SU-DHL-6 (cell line): ENCODE measurements around the gene XYLB.

Experiments used
- H2AFZ ChIP-seq: fragments of 200-600 bp; sonication (generic); 2 replicates; pipeline ENCODE4 v1.6.1; 2014; ENCODE audit warnings: low read depth, mild to moderate bottlenecking, moderate library complexity, mixed read lengths, antibody characterized with exemption, low read length; ENCODE audit not compliant: severe bottlenecking
- H3F3A ChIP-seq: fragments of 200-600 bp; shearing (Covaris generic); 2 replicates; pipeline ENCODE4 v1.6.0; 2016; ENCODE audit warnings: antibody characterized with exemption, mild to moderate bottlenecking; ENCODE audit not compliant: insufficient read depth
- H3K27ac ChIP-seq: fragments of 200-600 bp; sonication (generic); 2 replicates; pipeline ENCODE4 v1.5.1; 2016; ENCODE audit warnings: low read depth, mild to moderate bottlenecking, low read length, moderate library complexity, mixed read lengths
- H3K27me3 ChIP-seq: fragments of 200-600 bp; sonication (generic), shearing (Covaris generic); 2 replicates; pipeline ENCODE4 v1.6.0; 2014; ENCODE audit warnings: mild to moderate bottlenecking, low read length
- H3K36me3 ChIP-seq: fragments of 200-600 bp; sonication (generic); 2 replicates; pipeline ENCODE4 v1.6.1; 2014; ENCODE audit warnings: mild to moderate bottlenecking, low read length, mixed read lengths
- H3K4me2 ChIP-seq: fragments of 300-600, 200-600 bp; shearing (Covaris generic), sonication (generic); 2 replicates; pipeline ENCODE4 v1.6.0; 2014; ENCODE audit warnings: low read length, low read depth, mild to moderate bottlenecking; ENCODE audit not compliant: poor library complexity, severe bottlenecking
- H3K4me3 ChIP-seq: fragments of 200-600 bp; sonication (generic); 2 replicates; pipeline ENCODE4 v1.5.1; 2014; ENCODE audit warnings: antibody characterized with exemption, low read length, mild to moderate bottlenecking, mixed read lengths; ENCODE audit not compliant: insufficient read depth, poor library complexity, severe bottlenecking
- H3K79me2 ChIP-seq: fragments of 200-600 bp; sonication (generic); 2 replicates; pipeline ENCODE4 v1.6.1; 2014; ENCODE audit warnings: mild to moderate bottlenecking, low read length, moderate library complexity; ENCODE audit not compliant: insufficient read depth
- H3K9ac ChIP-seq: fragments of 200-600 bp; sonication (generic); 2 replicates; pipeline ENCODE4 v1.7.0; 2014; ENCODE audit warnings: mild to moderate bottlenecking, low read length
- H3K9me2 ChIP-seq: fragments of 200-600 bp; sonication (generic); replicated peaks from 2 replicates; pipeline ENCODE4 v1.6.1; 2014; ENCODE audit warnings: low read length; ENCODE audit not compliant: insufficient read depth
- H3K9me3 ChIP-seq: fragments of 200-600 bp; sonication (generic); 2 replicates; pipeline ENCODE4 v1.6.1; 2014; ENCODE audit warnings: low read length, mixed read lengths; ENCODE audit not compliant: insufficient read depth
- H4K20me1 ChIP-seq: fragments of 200-600 bp; sonication (generic); 2 replicates; pipeline ENCODE4 v1.6.1; 2014; ENCODE audit warnings: low read depth, mild to moderate bottlenecking, antibody characterized with exemption, low read length, moderate library complexity, mixed read lengths
- CTCF ChIP-seq: fragments of 200-600 bp; sonication (generic); IDR thresholded peaks from one replicate; pipeline ENCODE4 v1.5.1; 2017; ENCODE audit warnings: antibody characterized with exemption, mild to moderate bottlenecking, low read length, moderate library complexity; ENCODE audit not compliant: insufficient read depth, poor library complexity, severe bottlenecking
- EZH2phosphoT487 ChIP-seq: fragments of 200-600 bp; sonication (generic), shearing (Covaris generic); conservative IDR thresholded peaks from 2 replicates; pipeline ENCODE4 v1.6.1; 2018; ENCODE audit warnings: mild to moderate bottlenecking, antibody characterized with exemption, low read length, moderate library complexity, mixed read lengths

The XYLB gene

GRCh38 chr3:38306941-38307340 lies 39.6 kb upstream of the XYLB start:
- no peaks in the 10 kb centered on the region for H4K20me1 ChIP-seq
- no peak overlapping the region for H3K27ac ChIP-seq
- no peaks in the 10 kb centered on the region for H3K79me2 ChIP-seq
- H3K4me2 ChIP-seq: no peak overlapping the region
- no peaks in the 10 kb centered on the region for H3F3A ChIP-seq
- no peaks in the 10 kb centered on the region for H3K9me3 ChIP-seq
- no peak overlapping the region for H2AFZ ChIP-seq
- no peak overlapping the region for H3K4me3 ChIP-seq
- H3K9me2 ChIP-seq: no peaks in the 10 kb centered on the region
- H3K9ac ChIP-seq: no peak overlapping the region
- no peak for TF ChIP-seq EZH2phosphoT487
- no peaks in the 10 kb centered on the region for H3K36me3 ChIP-seq
- no peaks in the 10 kb centered on the region for H3K27me3 ChIP-seq

- TF ChIP-seq EZH2phosphoT487 (no peak), CTCF (no peak)
- H3K9me2 ChIP-seq: no peaks in the 10 kb centered on the region
- no peaks in the 10 kb centered on the region for H3K36me3 ChIP-seq
- H3K4me3 ChIP-seq: no peak overlapping the region
- no peaks in the 10 kb centered on the region for H3K79me2 ChIP-seq
- no peaks in the 10 kb centered on the region for H3K9me3 ChIP-seq
- H3F3A ChIP-seq: no peaks in the 10 kb centered on the region
- H3K27ac ChIP-seq: no peak overlapping the region
- no peaks in the 10 kb centered on the region for H3K27me3 ChIP-seq
- no peak overlapping the region for H3K9ac ChIP-seq
- H2AFZ ChIP-seq: no peak overlapping the region
- no peaks in the 10 kb centered on the region for H4K20me1 ChIP-seq
- no peak overlapping the region for H3K4me2 ChIP-seq
These were observed 39.0 kb upstream of the XYLB start for GRCh38 chr3:38307599-38307998.

GRCh38 chr3:38308456-38308855 lies 38.1 kb upstream of the XYLB start:
- TF ChIP-seq CTCF (no peak), EZH2phosphoT487 (no peak)
- H2AFZ ChIP-seq: no peak overlapping the region
- no peaks in the 10 kb centered on the region for H3K79me2 ChIP-seq
- H3K27me3 ChIP-seq: no peaks in the 10 kb centered on the region
- H3K36me3 ChIP-seq: no peaks in the 10 kb centered on the region
- no peaks in the 10 kb centered on the region for H4K20me1 ChIP-seq
- no peaks in the 10 kb centered on the region for H3F3A ChIP-seq
- no peaks in the 10 kb centered on the region for H3K9me2 ChIP-seq
- H3K4me2 ChIP-seq: no peak overlapping the region
- H3K27ac ChIP-seq: no peak overlapping the region
- H3K4me3 ChIP-seq: no peak overlapping the region
- no peaks in the 10 kb centered on the region for H3K9me3 ChIP-seq
- no peak overlapping the region for H3K9ac ChIP-seq

GRCh38 chr3:38311476-38311875 lies 35.1 kb upstream of the XYLB start:
- H3K27me3 ChIP-seq: no peaks in the 10 kb centered on the region
- H3F3A ChIP-seq: no peaks in the 10 kb centered on the region
- H3K9ac ChIP-seq: no peak overlapping the region
- no peaks in the 10 kb centered on the region for H3K9me3 ChIP-seq
- no peak overlapping the region for H3K4me3 ChIP-seq
- no peaks in the 10 kb centered on the region for H3K9me2 ChIP-seq
- no peaks in the 10 kb centered on the region for H3K36me3 ChIP-seq
- no peak overlapping the region for H3K27ac ChIP-seq
- H4K20me1 ChIP-seq: no peaks in the 10 kb centered on the region
- no peak overlapping the region for H2AFZ ChIP-seq
- no peak overlapping the region for H3K4me2 ChIP-seq
- no peaks in the 10 kb centered on the region for H3K79me2 ChIP-seq
- no peak for TF ChIP-seq EZH2phosphoT487
- no peak for TF ChIP-seq CTCF
